ENCODE measurements around the gene SSH2. TPM values are rescaled to one million over a fixed set of nuclear protein-coding genes. Genes with fewer than 3 reads are reported as not detected.
A peak's percentile ranks its signal among the peaks of the same experiment; 100 is the strongest.

The SSH2 gene
- total and polyA plus RNA-seq, 9 of the 15 experiments (the other 6 are each of a cell fraction or from before 2014, with no cell fraction given) = 3.9 to 16.1 (median 10.2) TPM

DNA sequence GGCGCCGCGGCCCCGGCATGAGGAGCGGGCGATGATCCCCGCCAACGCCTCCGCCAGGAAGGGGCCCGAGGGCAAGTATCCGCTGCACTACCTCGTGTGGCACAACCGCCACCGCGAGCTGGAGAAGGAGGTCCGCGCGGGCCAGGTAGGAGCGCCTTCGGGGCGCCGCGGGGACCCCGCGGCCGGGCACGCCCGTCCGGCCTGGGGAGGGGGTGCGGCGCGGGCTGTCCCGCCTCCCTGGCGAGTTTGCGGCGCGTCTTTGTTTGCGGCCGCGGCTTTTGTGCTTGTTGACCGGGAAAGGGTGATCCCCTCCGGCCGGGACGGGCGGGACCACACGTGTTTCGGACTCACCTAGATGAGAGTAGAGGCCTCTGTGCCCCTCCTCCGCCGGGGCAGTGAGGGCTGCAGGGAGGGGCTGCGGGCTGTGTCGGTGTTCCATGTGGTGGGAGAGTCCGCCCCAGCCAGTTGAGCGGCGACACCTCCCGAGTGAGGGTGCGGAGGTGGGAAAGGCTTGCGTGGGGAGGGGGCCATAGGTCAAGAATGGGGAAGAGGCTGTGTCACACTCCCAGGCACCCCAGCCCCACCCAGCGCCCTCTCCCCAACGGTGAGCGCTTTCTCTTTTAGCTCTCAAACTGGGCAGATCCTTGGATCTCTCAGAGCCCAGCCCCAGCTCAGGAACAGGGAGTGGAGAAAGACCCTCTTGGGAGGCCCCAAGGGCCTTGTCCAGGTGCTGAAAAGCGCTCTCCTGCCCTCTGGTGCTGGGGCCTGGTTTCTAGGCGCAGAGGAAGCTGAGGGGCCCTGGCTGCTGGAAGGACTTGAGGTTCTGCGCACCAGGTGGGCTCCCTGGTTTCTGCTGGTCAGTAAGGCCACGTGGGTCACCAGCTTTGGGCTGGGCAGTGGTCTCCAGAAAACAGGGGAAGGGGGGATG, 336.2 kb downstream of the SSH2 start (continued):
- TF ChIP-seq, protein P1, sequence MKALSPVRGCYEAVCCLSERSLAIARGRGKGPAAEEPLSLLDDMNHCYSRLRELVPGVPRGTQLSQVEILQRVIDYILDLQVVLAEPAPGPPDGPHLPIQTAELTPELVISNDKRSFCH (CRISPR knock-in tag; IDR thresholded peaks at IDR 0.05) = no peak
- TF ChIP-seq, protein P1 (tag; IDR thresholded peaks at IDR 0.05) = no peak
- TF ChIP-seq ZNF274 (IDR thresholded peaks at IDR 0.05; ENCODE audit: borderline replicate concordance, low read depth, low read length) = no peak
- TF ChIP-seq NFIC (IDR thresholded peaks at IDR 0.05) = no peak
- no peak for TF ChIP-seq ZNF133 (CRISPR knock-in tag; IDR thresholded peaks at IDR 0.05)
- no peak for TF ChIP-seq ZNF12 (CRISPR knock-in tag; IDR thresholded peaks at IDR 0.05)
- TF ChIP-seq, protein P2, sequence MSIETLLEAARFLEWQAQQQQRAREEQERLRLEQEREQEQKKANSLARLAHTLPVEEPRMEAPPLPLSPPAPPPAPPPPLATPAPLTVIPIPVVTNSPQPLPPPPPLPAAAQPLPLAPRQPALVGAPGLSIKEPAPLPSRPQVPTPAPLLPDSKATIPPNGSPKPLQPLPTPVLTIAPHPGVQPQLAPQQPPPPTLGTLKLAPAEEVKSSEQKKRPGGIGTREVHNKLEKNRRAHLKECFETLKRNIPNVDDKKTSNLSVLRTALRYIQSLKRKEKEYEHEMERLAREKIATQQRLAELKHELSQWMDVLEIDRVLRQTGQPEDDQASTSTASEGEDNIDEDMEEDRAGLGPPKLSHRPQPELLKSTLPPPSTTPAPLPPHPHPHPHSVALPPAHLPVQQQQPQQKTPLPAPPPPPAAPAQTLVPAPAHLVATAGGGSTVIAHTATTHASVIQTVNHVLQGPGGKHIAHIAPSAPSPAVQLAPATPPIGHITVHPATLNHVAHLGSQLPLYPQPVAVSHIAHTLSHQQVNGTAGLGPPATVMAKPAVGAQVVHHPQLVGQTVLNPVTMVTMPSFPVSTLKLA (conservative IDR thresholded peaks at IDR 0.05) = peak; percentile 54 to 65
- TF ChIP-seq CREBBP (IDR thresholded peaks at IDR 0.05; ENCODE audit: low read depth, low read length) = no peak
- TF ChIP-seq SMARCB1 (IDR thresholded peaks at IDR 0.05; ENCODE audit: insufficient read length, low read depth) = no peak
- TF ChIP-seq, protein P3, sequence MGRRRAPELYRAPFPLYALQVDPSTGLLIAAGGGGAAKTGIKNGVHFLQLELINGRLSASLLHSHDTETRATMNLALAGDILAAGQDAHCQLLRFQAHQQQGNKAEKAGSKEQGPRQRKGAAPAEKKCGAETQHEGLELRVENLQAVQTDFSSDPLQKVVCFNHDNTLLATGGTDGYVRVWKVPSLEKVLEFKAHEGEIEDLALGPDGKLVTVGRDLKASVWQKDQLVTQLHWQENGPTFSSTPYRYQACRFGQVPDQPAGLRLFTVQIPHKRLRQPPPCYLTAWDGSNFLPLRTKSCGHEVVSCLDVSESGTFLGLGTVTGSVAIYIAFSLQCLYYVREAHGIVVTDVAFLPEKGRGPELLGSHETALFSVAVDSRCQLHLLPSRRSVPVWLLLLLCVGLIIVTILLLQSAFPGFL (CRISPR knock-in tag; IDR thresholded peaks at IDR 0.05) = no peak
- TF ChIP-seq, protein P4, sequence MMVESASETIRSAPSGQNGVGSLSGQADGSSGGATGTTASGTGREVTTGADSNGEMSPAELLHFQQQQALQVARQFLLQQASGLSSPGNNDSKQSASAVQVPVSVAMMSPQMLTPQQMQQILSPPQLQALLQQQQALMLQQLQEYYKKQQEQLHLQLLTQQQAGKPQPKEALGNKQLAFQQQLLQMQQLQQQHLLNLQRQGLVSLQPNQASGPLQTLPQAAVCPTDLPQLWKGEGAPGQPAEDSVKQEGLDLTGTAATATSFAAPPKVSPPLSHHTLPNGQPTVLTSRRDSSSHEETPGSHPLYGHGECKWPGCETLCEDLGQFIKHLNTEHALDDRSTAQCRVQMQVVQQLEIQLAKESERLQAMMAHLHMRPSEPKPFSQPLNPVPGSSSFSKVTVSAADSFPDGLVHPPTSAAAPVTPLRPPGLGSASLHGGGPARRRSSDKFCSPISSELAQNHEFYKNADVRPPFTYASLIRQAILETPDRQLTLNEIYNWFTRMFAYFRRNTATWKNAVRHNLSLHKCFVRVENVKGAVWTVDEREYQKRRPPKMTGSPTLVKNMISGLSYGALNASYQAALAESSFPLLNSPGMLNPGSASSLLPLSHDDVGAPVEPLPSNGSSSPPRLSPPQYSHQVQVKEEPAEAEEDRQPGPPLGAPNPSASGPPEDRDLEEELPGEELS (CRISPR knock-in tag; IDR thresholded peaks at IDR 0.05; ENCODE audit: borderline replicate concordance) = no peak; the same call in 1 of the 2 replicates
- TF ChIP-seq ARID1B (IDR thresholded peaks at IDR 0.05) = no peak
- TF ChIP-seq, protein P5, sequence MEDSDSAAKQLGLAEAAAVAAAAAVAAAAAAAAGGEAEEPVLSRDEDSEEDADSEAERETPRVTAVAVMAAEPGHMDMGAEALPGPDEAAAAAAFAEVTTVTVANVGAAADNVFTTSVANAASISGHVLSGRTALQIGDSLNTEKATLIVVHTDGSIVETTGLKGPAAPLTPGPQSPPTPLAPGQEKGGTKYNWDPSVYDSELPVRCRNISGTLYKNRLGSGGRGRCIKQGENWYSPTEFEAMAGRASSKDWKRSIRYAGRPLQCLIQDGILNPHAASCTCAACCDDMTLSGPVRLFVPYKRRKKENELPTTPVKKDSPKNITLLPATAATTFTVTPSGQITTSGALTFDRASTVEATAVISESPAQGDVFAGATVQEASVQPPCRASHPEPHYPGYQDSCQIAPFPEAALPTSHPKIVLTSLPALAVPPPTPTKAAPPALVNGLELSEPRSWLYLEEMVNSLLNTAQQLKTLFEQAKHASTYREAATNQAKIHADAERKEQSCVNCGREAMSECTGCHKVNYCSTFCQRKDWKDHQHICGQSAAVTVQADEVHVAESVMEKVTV (CRISPR knock-in tag; IDR thresholded peaks at IDR 0.05) = no peak
- peak; percentile 19 for TF ChIP-seq ARHGAP35 (IDR thresholded peaks at IDR 0.05; ENCODE audit: partially characterized antibody)
- no peak for TF ChIP-seq JUN (IDR thresholded peaks at IDR 0.05; ENCODE audit: borderline replicate concordance, low read depth, low read length)
- TF ChIP-seq JUN (CRISPR knock-in tag; IDR thresholded peaks at IDR 0.05; ENCODE audit: borderline replicate concordance) = no peak
- TF ChIP-seq EGR1 (conservative IDR thresholded peaks at IDR 0.05) = peak; percentile 41; the same call in 1 of the 2 replicates
- peak in 1 of 2 experiments; percentile 63; a peak in 2 of 4 replicates for TF ChIP-seq SRF (CRISPR knock-in tag; IDR thresholded peaks at IDR 0.05)
- TF ChIP-seq SREBF2 (CRISPR knock-in tag; IDR thresholded peaks at IDR 0.05) = peak; percentile 90; the same call in 1 of the 2 replicates
